Right renal pelvis (tissue), 4 donors: ENCODE results near the gene TRIM66. TPM values are rescaled to one million over a fixed set of nuclear protein-coding genes. Genes with fewer than 3 reads are reported as not detected.
A peak's percentile ranks its signal among the peaks of the same experiment; 100 is the strongest.

Source experiments
- DNase-seq, 4 donors: peaks; one replicate each; pipeline ENCODE4 v3.0.0-alpha.2; 2013; ENCODE audit warnings: low read depth in 4 of 4, low spot score in 3 of 4, missing footprints in 1 of 4
- polyA plus RNA-seq, 4 donors: library from polyadenylated mRNA; unstranded; fragments of 120-200 nt; gene quantifications; one replicate each; pipeline ENCODE4 v1.2.1, GENCODE V29; 2013; ENCODE audit not compliant: insufficient read length in 4 of 4

Gene TRIM66
- polyA plus RNA-seq, 4 donors, result 4.0 to 10.1 (median 5.8) TPM

DNA sequence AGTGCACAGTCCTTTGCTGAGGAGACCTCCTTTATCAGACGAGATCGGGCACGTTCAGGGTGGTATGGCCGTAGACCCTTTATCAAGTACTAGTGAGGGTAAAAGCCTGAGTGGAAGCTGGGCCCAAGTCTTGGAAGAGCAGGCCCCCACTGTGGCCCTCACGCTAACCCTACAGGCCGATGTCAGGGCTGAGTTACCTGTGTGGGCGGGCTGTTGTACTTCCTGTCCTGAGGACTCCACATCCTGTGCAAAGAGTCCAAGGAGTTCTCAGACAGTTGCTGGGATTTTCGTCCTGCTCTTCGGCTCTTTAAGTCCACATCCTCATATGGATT, 35.0 kb upstream of the TRIM66 start:
- no peak for DNase-seq

DNA sequence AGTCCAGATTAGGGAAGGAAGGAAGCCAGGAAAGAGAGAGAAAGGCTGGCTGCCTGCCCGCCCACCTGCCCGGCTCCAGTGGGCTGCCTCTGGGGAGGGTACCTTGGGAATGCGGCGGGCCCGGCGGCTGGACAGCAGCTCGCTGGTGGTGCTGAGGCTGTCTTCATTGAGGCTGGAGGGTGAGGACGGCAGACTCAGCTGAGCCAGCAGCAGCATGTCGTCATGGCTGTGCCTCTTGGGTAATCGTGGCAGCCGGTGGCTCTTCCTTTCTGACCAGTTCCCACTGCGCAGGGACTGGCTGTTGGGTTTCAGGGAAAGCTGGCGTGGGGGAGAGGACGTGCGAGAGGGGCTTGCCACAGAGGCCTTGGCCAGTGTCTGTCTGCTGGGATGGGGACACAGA, 33.0 kb upstream of the TRIM66 start:
- DNase-seq, result no peak

DNA sequence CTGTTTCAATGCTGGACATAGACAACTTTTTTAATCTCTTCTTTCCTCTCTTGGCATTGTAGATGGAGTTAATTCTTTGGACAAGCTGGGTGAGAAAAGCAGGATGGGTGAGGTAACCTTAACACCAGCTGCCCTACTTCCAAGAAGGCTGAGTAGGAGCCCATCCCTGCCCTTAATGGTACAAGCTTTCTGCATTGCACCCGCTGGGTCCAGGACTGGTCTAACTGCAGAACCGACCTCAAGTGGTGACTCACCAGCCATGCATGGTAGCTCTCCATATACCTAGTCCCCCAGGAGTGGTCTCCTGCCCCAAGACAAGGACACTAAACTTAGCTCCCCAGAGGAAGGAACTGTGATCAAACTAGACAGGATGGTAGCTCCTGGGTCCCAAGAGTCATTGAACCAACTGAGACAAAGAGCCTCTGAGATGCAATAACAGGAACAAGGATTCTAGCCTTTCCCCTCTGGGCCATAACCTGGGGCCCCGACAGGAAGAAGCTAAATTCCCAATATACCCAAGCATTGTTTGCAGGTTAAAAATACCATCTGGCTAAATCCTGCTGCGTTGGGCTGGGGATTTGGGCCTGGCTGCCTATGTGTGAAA, 32.3 kb upstream of the TRIM66 start:
- no peak for DNase-seq

DNA sequence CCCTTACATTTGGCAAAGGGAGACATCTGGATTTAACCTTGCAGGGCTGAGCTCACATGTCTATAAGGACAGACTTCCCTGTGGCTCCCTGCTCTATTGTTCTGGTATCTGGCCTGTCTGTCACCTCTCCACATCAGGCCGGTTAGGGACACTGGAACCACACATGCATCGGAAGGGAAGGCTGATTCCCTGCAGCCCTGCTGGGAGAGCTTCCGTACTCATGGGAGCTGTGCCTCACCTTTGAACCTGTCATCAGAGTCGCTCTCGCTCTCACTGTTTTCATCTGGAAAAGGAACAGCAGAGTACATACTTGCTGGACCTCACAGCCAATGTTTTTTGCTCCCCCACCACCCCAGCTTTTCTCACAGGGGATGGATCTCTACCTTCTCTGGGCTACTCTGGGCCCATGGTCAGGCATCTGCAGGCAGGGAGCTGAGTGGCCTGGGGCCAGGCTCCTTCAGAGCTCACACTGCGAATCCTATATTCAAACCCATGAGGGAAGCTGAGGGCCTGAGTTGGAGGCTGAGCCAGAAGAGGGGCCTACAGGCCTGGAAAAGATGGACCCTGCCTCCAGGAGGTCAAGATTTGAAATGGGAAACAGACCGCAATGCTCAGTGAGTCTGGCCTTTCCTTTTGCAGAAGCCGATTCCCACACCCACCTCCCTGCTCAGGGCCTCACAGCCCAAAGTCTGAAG, 31.4 kb upstream of the TRIM66 start:
- no peak for DNase-seq

DNA sequence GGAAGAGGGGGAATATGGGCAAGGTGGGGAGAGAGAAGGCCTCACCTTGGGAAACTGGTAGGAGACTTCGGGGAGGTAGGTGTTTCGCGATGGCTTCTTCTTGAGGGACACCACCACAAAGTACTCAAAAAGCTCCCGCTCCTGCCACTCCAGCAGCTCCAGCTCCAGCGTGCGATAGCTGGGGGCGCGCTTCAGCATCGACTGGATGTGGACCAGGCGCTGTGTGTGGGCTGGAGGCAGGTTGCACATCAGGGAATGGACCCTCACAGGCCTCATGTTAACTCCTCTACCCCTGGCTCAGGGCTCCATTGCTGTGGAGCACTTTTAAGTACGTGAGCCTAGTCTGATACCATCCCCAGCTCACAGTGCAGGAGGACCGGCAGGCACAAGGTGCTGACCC, 30.0 kb upstream of the TRIM66 start:
- DNase-seq, result no peak

DNA sequence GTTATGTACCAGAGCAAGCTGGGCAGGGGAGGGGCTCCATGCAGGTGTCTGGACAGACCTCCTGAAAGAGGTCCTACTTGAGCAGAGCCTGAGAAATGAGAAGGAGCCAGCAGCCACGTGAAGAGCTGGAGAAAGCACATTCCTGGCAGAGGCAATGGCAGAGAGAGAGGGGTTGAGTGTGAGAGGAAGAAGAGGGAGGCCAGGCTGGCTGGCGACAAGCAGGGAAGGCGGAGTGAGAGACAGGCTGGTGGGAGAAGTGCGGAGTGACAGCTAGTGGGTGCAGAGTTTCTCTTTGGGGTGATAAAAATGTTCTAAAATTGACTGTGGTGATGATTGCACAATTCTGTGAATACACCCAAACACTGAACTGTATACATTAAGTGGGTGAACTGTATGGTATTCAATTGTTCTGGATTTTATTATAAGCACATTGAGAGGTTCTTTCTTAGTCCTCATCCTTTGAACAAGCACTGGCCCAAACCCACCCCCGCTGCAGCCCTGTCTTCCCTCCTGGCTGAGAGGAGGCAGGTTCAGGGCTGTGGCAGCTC, 29.5 kb upstream of the TRIM66 start:
- DNase-seq, result no peak

DNA sequence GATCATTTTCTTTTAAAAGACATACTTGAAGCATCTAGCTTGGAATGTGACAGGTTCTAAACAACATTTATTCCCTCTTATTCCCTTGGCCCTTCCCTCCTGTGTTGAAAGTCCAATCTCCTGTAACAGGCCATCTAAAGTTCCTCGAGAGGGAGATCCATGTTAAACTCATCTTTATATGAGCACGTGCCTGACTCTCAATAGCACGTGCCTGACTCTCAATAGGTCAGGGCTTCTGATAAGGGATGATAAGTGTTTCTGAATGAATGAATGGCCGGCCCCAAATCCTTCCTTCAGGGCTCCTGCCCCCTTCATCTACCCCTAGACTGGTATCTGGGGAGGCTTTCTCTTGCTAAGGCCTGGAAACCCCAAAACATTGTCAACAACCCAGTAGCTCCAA, 27.3 kb upstream of the TRIM66 start:
- DNase-seq, result no peak

DNA sequence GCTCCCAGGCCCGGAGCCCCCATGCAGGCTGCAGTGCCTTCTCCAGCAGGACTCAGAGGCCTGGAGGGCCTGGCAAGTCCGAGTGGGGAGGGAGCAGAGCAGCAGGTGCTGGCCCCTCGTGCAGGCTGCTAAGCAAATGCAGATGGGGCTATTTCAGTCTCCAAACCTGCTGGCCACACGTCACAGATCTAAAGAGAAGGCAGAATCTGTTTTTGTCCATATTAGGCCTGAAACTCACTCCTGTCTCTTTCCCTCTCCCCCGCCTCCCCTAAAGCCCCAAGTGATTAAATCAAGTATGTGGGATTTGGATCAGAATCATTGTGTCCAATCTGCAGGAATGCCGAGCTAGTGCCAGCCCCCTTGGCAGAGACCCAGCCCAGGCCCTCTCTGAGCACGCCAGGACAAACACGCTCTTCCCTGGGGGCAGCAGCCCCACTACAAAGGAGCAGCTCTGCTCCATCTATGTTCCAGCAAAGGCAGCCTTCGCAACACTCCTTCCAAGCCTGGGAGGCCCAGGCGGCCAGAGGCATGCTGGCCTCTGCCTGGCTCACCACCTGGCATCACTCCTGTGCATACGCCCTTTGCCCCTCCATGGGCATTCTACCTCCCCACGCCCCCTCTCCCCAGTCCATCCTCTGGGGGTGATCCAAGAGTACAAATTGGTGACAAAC, 26.7 kb upstream of the TRIM66 start:
- DNase-seq, result peak in 1 of 4 donors; percentile 35

DNA sequence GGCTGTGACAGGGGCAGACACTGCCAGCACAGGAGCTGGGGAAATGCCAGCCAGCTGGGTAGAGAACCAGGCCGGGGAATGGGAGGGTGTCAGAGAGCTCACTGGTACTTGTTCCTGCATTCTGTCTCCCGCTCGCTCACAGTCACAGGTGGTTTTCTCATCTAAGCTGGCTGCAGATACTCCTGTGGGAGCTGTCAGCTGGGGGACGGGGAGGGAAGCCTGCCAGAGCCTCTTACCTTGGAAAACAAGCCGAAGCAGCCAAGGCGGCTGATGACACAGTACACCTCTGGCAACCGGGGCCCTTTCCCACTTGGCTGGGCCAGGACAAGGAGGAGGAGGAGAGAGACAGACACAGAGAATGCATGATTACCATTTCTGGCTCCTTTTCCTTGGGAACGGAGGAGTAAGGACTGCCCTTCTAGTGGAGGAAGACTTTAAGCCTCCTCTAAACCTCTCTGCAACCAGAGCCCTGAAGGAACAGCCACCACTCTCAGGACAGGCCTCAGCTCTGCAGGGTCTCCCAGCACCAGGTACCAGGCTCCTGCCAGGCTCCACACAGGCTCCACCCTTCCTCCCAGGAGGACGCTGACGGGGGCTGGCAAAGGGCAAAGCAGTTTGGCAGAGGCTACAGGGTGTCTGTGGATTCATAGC, 25.2 kb upstream of the TRIM66 start:
- DNase-seq, result no peak

DNA sequence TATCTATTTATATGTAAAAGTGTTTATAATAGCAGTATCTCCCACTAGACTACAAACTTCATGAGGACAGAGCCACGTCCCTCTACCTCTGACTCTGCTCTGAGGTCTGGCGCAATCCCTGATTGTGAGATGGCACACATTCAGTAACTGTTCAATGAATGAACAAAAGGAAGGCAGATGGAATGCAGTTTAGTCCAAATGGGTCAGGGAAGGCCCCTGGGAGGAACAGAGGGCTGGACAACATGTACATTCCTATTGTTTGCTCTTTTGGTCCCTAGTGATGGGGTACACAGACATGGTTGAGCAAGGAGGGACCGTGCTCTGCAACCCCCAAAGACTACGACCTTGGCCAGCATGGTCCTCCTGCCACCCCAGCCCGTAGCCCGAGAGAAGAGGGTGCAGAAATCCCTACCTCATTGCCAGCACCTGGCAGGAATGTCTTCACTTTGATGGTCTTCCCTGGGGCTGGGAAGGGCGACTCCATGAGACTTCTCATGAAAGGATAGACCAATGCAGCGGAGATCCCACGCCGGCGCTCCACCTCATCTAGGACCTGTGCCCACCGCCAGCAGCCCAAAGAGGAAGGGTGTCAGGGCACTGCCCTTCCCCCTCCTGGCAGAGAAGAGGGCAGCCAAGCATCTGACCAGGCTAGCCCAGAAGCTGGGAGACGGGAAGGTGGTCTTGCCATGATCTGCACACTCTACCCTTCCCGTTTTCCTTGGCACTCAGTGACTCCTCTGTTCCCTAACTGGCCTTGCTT, 24.4 kb upstream of the TRIM66 start:
- no peak for DNase-seq

DNA sequence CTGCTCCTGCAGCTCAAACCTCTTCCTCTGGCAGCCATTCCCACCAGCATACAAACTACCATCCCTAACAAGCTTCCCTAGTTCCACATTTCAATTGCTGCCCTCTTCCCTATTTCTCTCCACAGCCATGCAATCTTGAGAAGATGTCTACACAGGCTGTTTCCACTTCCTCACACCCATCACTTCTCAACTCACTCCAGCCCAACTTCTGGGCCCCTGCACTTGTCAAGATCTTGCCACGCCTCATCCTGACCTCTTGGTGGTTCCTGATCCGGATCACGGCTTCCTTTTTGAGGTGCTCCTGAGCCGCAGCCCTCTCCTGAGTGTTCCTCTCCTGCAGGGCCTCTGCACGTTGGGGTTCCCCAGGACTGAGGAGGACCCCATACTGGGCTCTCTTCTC, 22.7 kb upstream of the TRIM66 start:
- no peak for DNase-seq

DNA sequence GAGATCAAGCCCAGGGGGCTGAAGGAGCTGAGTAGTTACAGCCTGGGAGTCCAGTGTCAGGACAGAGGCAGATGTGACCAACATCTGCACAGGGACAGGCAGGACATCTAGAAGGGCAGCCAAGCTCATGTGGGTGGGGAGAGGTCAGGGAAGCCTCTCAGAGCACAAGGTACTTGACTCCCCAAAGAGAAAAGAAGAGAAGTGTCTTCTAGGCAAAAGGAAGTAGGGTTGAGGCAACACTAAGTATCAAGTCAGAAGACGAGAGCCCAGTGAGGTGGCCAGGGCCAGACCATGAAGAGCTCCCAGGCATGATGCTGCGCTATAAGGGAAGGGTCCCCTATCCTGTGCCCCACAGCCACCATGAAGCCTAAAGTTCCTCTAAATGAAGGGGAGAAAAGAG, 21.7 kb upstream of the TRIM66 start:
- no peak for DNase-seq

DNA sequence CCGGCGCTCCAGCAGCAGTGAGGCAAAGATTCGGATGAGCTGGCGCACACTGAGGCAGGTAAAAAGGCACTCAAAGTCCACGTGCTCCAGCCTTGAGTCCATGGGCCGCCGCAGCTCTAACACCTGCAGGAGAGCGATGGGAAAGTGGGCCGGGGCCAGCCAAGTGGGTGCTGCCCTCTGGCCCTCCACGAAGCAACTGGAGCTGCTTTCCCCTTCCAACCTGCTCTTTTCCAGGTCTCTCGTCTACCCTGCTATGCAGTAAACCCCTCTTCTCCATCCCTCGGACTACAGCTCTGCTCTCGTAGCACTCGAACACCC, 20.1 kb upstream of the TRIM66 start:
- DNase-seq, result no peak

DNA sequence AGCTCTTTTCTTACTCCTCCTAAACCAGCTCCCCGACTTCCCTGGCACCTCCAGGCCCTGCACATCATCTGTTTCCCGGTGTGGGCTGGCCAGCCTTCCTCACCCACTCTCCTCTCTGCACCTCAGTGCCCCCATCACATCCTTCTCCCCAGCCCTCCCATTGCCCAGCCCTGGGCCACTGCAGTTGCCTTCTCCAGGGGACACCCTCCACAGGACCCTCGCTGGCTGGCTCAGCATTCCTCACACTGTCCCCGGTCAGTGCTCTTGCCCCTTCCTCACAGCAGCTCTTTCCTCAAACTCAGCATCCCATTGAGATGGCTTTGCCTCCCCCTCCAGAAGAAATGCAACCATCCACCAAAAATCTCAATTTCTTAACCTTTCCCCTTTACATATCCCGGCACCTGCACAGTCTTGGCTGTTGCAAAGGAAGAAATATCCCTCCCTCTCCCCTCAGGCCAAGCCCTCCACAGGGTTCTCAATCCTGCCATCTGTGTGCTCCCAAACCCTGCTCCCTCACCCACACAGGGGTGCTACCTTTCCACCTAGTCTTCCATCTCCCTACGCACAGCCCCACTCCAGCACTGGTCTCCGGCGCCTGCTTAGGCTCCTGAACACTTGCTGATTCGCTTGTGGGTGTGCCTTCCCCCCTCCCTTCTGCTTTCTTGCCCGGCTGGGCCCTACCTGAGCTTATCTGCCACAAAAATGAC, 19.6 kb upstream of the TRIM66 start:
- DNase-seq, result no peak

DNA sequence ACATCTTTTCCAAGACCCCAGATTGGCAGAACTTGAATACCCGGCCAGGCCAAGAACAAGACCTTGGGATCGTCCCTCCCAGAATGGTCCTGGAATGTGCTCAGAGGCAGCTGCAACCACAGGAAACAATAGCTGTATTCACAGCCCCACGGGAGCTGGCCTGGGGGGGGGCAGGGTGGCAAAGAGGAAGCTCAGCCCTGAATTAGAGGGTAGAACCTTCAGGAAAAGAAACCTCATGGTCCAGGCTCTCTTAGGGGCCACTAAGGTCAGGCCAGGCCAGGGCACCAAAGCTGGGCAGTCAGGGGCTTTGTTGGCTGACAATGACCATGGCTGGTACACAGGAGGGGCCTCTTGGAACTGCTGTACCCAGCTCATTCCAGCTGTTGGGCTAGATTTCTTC, 17.4 kb upstream of the TRIM66 start:
- no peak for DNase-seq

DNA sequence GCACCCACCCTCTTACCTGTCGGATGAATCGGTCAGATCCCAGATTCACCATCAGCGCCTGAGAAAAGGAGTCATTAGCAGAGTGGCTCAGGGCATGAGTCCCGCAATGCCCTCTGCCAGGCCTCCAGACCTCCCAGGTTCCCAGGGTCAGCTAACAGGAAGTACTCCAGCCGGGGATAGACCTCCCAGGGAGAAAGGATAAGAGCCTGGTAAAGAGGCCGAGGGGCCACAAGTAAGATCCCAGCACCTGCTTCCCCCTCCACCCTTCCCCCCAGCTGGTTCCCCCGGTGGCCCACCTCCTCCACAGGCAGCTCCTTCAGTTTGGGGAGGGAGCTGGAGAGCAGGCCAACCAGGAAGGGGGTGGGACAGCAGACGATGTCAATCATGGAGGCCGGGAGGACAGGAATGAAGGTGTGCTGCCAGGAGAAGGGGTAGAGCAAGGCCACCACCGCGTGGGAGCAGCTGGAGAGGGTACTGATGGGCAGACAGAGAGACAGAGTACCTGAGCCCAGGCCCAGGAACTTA, 16.5 kb upstream of the TRIM66 start:
- DNase-seq, result no peak

DNA sequence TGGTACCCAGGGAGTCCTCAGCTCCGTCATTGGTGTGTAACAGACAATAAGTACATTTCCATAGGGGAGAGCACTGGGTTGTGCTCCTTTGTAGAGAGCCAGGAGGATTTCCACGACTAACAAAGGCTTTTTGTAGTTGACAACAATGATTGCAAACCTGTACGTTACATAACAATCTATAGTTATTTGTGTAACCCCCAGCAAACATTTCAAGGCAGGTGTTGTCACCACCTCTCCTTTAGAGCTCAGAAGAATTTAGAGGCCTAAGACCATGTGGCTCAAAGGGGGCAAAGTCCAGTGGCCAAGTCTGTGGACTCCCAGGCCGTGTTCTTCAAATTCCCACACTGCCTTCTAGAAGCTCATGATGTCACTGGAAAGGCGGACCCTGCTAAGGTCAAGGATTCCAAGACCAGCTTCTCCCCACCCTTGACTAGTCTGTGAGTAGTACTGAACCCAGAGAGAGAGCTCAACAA, 15.9 kb upstream of the TRIM66 start:
- DNase-seq, result no peak

DNA sequence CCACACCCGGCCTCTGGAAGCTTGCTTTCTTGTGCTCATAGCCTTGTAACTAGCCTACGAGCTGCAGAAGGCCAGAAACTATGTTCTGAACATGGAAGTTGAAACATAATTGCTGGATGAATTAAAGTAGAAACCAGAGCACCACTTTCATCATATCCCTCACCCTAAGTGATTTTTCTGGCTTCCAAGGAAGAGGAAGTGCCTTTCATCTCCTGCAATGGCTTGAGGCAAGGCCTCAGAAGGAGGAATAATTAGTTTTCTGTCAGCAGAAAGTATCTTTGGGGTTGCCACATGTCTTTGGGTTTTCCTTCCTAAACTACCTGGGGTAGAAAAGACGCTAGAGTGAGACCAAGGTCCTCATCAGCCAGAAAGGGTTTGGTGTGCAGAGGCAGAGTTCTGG, 14.6 kb upstream of the TRIM66 start:
- DNase-seq, result no peak

DNA sequence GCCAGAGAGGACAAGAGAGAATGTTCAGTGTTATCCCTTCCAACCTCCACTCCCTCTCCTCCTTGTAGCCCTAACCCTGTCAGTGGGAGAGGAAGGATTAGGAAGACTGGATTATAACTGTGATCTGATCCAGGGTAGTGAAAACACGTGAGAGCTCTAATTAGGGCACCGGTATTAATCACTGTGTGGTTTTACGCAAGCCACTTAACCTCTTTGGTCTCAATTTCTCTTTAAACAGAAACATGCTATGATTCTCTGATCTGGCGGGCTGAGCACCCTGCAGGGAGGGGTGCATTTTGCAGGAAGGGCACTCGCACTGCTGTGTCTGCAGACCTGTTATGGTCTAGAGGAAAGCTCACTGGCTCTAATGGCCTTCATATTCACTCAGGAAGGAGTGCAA, 11.7 kb upstream of the TRIM66 start:
- DNase-seq, result no peak

DNA sequence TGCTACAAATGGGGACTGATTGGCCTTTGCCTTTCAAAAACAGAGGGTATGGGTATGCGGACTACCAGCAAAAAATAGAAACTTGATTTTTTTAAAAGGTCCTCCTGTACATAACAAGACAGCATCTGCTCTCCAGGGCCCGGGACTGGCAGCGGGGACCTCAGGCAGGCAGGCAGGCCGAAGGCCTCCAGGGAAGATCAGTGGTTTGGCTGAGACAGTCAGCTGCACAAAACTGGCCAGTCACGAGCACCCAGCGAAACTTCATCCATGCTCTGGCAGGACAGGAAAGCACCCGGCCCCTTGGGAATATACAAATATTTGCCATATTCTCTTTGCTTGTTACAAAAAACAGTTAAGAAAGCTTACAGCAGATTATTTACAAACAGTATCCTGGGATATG, 11.1 kb upstream of the TRIM66 start:
- no peak for DNase-seq
